OCI-LY7 (cell line): Measurements from ENCODE around the gene GLYAT.

Experiments used
- CTCF ChIP-seq: fragments of 200-600 bp; sonication (generic); conservative IDR thresholded peaks from 2 replicates; pipeline ENCODE4 v1.5.1; 2014; ENCODE audit warnings: mild to moderate bottlenecking, antibody characterized with exemption, low read length, moderate library complexity, mixed read lengths
- EZH2phosphoT487 ChIP-seq: fragments of 200-600 bp; sonication (generic); IDR thresholded peaks from 2 replicates; pipeline ENCODE4 v1.6.1; 2018; ENCODE audit warnings: low read depth, borderline replicate concordance, mild to moderate bottlenecking, mixed run types, antibody characterized with exemption, low read length, moderate library complexity, mixed read lengths

GRCh38 chr11:58772329-58773285 is 40.9 kb upstream of the GLYAT start:
- TF ChIP-seq CTCF (no peak), EZH2phosphoT487 (no peak)
